Embryonic facial prominence (tissue), 1 donor: Measurements from ENCODE around the gene CAMK4.
"Not testable (repeated sequence)": the region's sequence is repeated elsewhere in the genome, so short reads cannot be mapped to it uniquely, and the experiment has no call there.

Experiments
- DNase-seq: peaks from one replicate; pipeline ENCODE4 v3.0.0-alpha.2; 2016; ENCODE audit errors: extremely low spot score

CAMK4 gene

DNA sequence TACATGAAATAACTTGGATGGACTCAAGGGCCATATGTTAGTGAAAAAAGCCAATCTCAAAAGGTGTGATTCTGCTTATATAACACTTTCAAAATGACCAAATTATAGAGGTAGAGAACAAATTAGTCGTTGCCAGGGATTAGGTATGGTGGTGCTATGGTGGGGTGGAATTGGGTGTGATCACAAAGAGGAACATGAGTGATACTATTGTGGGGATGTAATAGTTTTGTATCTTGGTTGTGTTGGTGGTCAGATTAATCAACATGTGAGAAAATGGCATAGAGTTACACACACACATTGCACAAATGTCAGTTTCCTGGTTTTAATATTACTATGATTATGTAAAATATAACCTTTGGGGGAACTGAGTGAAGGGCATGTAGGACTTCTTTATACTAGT, 31.9 kb downstream of the CAMK4 start:
- DNase-seq, result no peak

DNA sequence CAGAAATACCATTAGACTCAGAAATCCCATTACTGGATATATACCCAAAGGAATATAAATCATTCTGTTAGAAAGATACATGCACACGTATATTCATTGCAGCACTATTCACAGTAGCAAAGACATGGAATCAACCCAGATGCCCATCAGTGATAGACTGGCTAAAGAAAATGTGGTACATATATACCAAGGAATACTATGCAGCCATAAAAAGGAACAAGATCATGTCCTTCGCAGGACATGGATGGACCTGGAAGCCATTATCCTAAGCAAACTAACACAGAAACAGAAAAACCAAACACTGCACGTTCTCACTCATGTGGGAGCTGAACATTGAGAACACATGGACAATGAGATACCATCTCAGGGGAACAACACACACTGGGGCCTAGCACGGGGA, 33.4 kb downstream of the CAMK4 start:
- DNase-seq, result not testable (repeated sequence)

DNA sequence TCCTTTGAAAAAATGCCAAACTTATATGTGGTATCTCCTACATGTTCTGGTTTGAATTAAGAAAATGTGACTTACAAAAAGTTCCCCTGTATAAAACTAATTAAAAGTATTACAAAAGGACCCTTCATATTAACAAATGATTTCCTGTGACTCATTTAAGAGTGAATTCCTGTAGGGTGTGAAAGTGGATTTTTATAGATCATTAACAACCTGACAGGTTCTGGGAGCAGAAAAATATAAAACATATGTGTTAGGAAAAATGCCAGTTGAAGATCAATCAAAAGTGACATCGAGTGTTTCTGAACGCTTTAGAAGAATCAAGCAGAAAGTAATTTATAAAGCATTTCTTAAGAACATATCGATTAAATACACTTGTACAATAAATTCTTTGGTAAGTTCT, 35.5 kb downstream of the CAMK4 start:
- DNase-seq, result no peak

DNA sequence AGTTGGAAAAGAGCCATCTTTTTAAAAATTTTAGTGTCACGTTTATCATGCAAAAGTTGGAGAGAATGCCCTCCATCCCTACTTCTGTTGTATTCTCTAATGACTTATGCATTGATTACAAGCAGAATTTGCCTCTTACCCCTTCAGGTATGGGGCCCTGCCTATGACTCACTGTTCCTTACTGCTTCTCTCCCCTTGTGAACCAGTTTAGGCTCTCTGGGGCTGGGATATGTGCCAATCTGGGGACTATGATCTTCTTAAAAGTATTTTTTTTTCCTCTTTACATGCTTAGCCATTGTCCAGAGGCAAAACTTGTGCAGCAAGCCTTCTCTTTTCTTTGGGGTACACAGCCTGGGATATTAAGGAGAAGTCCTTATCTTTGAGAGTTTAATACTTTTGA, 37.4 kb downstream of the CAMK4 start:
- DNase-seq, result no peak

DNA sequence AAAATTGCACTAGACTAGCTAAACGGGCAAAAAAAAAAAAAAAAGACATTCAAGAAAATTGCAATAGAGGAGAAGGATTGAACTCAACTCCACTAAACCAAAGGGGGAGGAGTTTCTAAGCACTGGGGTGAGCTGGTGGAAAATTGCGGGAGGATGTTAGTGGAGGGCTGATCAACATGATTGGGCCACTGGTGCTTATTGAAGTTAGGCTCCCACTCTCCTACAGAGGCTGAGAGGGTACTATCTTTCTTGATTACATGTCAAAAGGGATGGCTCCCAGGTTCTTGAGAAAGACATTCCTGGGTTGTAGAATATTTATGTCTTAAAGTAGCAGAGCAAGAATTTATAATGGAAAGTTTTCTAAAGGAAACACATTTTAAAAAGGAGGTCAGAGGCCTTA, 38.0 kb downstream of the CAMK4 start:
- DNase-seq, result no peak

DNA sequence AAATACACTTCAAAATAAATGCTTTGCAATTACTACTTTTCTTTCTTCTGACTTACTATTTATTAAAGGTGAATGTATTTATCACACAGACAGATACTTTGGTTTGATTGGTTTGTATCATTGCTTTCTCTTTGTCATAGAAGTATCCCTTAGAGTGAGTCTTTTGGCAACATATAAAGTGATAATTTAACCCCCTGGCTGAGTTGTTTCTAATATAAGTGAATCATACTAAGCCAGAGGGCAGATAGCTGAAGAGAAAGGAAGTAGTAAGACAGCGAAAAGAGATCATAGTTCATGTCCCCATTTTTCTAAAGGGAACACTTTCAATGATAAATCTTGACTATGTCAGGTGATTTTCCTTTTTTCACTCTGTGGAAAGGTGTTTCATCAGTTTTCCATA, 38.6 kb downstream of the CAMK4 start:
- DNase-seq, result no peak

DNA sequence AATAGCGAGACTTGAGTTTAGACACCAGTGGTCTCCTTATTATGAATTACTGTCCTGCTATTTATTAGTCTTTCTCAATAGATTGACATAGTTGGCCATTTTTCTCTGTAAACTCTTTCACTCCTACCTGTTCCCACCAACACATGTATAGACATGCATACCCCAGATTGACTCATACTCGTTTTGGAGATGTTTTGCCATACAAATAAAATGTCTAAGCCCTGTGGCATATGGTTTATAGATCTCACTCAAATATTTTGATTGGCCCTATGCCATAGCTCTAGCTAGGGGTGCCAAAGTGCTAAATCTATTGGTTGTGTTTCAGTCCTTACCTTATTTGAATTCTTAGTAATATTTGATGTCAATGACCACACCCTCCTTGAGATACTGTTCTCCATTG, 42.3 kb downstream of the CAMK4 start:
- no peak for DNase-seq

DNA sequence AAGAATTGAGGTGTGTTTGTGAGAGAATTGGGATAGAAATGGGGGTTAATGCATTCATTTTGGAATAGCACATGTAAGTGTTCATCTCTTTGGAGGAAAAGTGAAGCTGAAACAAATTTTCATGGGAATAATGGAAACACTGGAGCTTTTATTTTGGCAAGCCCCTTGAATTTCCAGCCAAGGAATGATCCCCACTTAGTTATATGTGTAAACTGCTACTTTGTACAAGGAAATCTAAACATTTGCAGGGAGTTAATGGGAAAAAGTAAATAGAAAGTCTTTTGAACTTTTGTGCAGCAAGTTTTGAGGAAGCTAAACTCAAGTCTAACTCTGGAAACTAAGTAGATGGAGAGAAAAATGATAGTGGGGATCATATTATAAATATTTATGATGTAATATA, 44.1 kb downstream of the CAMK4 start:
- no peak for DNase-seq

DNA sequence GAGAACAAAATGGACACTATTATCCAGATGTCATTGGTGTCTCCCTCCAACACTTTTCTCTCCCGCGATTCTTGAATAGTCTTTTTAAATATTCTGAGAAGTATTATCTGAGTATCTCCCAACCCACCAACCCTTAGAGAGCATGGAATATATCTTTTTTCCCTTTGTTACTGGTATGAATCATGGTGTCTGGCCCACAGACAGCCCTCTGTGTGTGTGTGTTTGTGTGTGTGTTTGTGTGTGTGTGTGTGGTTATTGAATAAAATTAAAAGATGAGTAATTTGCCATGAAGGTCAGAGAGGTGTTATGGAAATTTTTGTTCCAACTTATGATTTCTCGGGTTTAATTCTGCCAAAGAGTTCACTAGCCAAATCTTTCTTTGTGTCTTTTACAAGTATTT, 47.7 kb downstream of the CAMK4 start:
- no peak for DNase-seq

DNA sequence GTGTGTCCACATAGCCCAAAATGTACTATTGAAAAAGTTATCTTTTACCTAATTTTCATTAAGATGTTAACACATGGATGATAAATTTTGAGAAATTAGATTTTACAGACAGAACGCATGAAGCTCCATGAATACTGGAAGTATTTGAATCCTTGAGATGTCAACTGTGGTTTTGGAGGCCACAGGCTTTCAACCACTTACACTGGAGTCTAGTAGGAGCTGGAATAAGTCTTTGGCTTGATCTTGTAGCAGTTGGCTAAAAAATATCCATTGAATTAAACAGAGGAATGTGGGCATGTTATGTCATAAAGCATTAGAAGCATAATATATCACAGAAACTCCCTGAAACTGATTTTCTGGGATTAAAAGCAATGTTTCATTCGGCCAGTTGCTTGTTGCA, 52.9 kb downstream of the CAMK4 start:
- no peak for DNase-seq

DNA sequence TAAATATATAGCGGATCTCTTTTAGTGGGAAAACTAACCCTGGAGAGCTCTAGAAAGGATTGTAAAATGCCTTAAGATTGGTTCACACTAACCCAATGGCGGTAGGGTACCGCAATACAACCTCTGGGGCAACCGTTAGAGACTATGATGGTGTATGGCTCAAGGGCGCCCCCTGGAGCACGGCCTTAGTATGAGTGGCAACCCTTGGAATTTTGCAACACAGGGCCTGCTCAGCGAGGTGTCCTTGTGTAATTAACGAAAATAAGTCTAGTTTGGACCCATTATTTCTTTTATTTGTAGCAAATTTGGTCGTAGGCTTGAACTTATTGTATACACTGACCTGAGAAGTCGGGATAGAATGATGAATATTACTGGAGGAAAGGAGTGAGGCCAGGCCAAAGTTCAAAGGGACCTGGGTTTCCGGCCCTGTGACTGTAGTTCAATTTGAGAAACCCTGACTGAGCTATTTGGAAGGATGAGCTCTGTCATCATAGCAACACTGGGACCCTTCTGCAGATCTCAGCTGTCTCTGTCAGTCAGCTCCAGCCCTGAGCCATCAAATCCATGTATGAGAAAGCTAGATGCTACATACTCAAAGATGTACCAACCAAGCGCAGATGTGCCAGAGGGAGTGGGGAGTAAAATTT, 54.8 kb downstream of the CAMK4 start:
- DNase-seq, result no peak

DNA sequence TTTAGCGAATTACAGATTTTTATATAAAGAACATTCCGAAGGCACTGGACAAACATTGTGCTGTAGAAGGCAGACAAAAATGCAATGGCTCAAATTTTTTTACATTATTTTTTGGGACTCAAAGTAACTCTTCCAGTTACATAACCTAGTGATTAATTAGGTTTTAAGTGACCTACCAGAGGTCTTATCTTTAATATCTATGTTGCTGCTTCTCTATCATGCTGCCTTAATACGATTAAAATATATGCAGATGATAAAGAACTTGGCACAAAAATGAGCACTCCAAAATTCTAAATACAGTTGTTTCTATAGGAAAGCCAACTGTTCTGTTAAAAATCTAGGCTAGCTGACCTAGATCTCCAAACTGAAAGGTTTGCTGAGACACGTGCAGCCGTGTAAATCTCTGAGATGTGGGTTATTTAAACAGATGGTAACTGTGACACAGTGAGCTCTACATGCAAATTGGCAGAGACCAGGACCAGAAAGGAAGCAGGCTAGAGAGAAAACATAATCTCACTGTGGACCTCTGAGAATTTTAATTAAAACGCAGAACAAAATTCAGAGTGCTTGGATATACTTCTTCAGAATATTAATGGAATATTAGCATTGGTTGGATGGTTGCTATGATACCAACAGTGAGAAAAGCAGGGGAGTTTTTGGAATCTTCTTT, 56.2 kb downstream of the CAMK4 start:
- no peak for DNase-seq

DNA sequence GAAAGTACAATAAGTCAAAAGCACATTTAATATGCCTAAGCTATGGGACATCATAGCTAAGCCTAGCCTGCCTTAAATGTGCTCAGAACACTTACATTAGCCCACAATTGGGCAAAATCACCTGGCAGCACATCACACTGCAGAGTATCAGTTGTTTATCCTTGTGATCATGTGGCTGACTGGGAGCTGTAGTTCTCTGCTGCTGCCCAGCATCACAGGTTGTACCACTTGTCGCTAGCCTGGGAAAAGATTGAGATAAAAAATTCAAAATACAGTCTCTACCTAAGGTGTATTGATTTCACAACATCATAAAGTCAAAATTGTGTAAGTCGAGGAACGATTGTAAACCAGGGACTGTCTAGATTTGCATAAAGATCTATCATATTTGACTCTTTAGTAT, 58.6 kb downstream of the CAMK4 start:
- no peak for DNase-seq

DNA sequence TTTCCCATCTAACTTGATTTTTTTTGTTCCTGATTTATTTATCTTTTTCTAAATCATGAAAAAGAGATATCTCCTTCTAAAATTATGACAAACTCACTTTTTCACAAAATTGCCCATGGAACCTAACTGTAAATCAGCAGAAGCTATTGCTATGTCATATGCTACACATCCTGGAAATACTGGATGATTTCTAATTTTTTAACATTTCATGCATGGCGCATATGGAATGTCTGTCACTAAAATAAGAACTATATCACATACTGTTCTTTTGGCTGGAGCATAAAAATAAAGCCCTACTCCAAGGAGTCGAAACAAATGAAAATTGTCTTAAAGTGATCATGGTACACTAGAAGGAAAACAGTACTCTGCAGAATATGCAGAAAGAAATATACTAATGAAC, 60.6 kb downstream of the CAMK4 start:
- DNase-seq, result no peak

DNA sequence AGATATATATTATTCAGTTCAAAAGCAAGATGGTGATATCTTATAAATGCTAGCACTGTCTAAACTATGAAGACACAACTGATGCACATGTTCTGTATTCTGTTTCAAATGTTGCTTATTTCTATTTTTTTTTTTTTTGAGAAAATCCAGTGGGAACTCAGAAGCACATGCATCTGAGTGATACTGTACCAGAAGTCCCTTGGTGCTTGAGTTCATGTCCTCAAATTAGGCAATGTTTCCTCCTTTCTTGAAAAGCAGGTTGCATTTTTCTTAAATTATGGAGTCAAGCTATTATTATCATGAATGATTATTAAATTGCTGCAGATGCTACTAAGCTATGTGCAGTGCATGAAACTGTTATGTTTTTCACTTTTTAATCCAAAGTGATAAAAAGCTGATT, 70.4 kb downstream of the CAMK4 start:
- no peak for DNase-seq

DNA sequence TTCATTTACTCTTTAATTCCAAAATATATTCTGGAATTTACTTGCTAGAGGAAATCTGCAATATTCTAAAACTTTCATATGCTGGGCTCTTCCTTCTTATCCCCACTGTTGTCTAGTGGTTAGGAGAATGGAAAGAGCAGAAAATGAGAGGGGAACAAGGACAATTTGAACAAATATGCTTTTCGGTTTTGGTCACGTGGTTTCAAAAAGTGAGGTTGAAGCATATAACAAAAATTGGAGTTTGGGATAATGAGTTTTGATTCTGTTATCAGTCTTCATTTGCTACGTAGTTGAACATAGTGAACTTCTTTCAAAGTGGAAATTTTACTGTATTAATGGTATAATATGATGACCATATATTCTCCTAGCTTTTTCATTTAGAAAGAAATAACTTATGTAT, 71.5 kb downstream of the CAMK4 start:
- no peak for DNase-seq

DNA sequence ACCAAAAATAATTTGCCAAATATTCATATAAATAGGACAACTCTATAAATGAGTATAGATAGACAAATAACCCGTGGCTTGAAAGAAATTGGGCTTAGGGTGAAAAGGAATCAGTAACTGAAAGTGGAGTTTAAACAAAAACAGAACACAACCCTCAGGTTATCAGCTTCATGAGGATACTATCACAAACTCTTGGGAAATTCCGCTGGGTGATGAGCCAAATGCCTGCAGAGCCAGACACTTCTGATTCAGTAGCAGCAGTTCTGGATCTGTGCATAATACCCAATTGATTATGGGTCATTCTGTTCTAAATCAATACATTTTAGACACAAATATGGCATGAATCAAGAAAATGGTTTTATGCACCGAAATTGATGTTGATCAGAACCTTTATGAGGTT, 72.4 kb downstream of the CAMK4 start:
- no peak for DNase-seq

DNA sequence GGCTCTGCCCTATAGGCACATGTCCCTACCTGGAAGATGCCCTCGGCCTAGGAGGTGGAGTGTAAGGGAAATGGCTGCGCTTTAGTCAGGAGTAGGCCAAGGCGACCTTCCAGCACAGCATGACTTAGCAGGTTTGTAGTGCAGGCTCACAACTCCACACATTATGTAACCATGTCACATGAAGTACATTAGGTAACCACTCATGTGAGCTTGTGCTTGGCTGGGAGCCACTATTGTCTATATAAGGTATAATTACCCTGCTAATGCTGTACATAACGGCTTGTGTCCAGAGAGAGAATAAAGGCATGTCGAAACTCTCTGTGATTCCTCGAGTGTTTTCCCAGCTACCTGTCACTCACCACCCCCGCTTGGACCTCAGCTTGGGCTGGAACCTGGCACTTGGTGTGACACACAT, 74.9 kb downstream of the CAMK4 start:
- DNase-seq, result no peak

DNA sequence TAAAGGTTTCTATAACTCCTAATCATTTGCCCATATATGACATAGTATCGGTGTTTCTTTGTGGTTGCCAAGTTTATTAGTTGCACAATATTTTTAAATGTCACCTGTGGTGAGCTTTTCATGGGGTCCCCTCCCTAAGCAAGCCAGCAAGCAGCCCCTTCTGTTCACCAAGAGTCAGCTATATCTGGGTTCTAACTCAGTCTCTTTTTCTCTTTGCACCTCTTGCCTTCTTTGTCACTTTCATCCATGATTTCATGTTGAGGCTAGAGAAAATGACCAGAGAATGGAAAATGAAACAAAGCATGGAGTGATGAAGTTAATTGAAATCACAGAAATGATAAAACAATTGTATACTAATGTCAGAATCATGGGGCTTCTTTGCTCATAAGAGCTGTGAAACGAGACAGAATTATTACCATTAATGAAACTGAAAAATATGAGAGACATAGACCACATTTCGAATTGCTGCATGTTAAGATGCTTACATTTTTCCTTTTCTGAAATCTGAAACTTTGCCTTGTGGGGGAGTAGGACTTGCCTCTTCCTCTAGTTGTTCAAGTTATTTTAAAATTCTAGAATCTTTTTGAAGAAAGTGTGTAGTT, 75.7 kb downstream of the CAMK4 start:
- no peak for DNase-seq

DNA sequence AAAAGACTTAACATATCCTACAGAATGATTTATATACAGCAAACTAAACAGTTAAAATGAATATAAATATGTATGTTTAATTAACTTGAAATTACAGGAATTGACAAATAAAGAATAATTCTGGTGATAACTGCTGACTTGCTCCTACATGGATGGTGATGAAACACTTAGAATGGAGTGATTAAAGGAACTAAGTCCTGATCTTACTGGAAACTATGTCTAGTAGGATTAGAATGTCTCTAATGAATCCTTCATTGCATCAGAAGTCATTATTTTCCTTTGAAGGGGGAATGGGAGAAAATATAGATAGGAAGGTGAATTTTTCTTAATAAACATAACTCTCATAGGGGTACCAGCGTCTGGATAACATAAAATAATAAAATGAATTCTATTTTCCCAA, 77.1 kb downstream of the CAMK4 start:
- DNase-seq, result no peak

DNA sequence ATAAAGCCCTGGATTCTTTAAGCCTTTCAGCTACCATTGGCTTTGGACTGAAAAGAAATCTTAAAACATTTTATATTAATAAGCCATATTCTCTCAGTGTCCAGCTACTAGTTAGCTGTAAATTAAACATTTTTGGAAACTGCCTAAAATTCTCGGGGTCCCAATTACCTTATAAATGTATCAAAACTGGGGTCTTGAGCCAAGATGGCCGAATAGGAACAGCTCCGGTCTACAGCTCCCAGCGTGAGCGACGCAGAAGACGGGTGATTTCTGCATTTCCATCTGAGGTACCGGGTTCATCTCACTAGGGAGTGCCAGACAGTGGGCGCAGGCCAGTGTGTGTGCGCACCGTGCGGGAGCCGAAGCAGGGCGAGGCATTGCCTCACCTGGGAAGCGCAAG, 77.9 kb downstream of the CAMK4 start:
- not testable (repeated sequence) for DNase-seq

DNA sequence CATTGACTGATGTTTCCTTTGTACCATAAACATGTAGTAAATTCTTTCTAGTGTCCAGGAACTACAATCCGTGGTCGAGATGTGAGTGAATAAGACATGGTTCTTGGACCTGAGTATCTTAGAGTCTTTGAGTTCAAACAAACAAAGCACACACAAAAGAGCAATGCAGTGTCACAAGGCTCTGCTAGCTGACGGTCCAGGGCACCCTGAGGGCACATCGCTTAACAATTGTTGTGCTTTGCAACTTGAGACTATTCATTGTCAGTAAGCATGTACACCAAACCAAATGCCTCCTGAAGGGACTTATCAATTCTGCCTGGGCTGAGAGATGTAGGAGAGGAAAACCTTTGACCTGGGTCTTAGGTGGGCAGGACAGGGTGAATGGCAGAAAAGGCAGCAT, 84.8 kb downstream of the CAMK4 start:
- no peak for DNase-seq

DNA sequence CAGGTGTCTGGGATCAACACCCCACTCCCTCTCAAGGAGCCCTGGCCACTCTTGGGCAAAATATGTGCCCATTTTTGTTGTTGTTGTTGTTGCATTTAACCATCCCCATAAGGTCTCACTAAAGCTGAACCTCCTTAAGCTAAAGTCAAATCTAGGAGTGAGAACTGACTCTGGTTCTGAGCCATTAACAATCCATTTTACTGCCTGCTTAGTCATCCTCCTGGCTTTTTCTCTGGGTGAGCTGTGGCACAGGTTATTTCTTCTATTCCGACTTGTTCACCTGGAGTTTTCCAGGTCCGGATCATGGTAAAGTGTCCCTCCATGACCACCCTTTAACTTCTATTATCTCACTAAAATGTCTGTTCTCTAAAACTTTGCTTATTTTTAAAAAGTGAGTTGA, 85.2 kb downstream of the CAMK4 start:
- DNase-seq, result no peak
